Head of caudate nucleus (tissue), 42 donors: ENCODE measurements around the gene SLC6A13.

ENCODE experiments used
- DNase-seq, 42 donors: peaks; one replicate each; pipeline versions ENCODE4 v3.0.0 to v3.0.0-alpha.2; 2020 to 2021; ENCODE audit warnings: mixed read lengths in 7 of 42
- intact Hi-C: fragments of 100-400 bp; cut with DNase I; formaldehyde crosslinking; loops from one replicate; pipeline ENCODE4 v1.15.0; 2022

SLC6A13 gene

DNA sequence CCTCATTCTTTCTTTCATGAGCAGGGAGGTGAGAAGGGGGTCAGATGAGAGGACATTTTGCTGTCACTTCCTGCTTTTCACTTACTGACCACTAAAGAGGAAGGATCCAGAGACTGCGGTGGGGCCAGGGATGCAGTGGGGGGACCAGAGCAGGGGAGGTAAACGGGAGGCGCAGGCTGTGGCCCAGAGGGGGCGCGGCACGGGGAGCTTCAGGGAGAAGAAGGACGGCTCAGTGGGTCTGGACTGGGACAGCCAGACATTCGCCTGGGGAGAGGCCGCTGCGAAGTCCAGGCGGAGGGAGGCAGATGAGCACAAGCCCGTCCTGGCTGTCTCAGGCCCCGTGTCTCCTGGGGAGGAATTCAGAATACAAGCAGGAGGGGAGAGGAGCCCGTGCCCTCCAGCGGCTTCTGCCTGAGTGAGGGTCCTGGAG, 89.9 kb downstream of the SLC6A13 start:
- no peak for DNase-seq
- intact Hi-C loops, result no loop called here

DNA sequence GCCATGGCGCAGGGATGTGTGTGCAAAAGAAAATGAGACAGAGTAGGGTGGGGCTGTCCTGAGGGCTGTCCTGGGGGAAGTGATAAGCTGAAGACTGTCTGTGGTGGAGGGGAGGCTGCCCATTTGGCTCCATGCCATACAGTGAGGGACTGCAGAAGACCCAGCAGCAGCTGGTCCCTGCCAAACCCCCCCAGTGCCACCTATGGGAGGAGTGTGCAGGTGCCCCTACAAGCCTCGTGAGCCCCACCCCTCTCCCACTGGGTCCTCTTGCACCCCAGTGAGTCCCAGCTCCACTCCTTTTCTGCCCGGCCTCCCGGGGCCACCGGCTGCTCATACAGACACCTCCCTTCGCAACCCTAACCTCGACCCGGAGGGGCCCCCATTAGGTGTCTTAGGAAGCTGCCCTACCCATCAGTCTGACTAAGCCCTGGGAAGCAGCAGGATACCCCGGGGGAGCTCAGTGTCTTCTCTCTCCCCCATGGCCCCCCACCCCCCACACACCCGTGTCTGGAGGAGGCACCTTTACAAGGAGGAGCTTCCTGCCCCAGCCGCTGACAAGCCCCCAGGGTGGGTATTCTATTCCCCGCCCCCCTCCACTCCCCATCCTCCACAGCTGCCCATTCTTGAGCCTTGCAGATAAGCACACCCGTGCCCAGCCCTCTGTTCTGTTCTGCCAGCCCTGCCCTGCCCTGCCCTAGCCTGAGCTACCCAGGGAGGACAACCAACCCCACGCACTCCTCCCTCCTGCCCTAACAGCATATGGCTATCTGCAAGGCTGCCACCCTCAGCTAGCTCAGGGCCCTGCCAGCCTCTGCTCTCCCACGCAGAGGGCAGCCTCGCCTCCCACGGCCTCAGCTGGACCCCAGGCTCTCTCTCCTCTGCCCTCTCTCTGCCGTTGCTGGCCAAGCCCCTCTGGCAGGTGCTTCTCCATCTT, 90.6 kb downstream of the SLC6A13 start:
- intact Hi-C loops, result no loop called here
- DNase-seq, result no peak

DNA sequence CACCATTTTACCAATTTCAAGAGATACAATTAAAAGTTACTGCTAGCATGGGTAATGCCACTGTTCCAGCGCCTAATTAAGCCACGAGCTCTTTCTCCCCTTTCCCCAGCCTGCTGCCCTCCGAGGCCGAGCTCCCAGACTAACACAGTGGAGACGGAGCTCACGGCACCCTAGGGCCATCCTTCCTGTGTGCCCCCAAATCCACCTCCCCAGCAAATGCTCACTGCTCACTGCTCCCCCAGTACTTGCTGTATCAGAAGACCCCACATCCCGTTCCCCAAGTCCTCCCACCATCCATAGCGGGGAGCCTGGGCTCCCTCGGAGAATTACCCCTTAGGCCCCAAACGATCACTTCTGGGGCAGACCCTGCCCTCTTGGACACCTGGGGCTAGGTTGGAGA, 91.4 kb downstream of the SLC6A13 start:
- intact Hi-C loops, result no loop called here
- DNase-seq, result no peak
